K562 (cell line): ENCODE measurements around the gene PDIA5. TPM values are rescaled to one million over a fixed set of nuclear protein-coding genes. Genes with fewer than 3 reads are reported as not detected.
A peak's percentile ranks its signal among the peaks of the same experiment; 100 is the strongest.

ENCODE experiments used
- ATAC-seq: fragments of 200-7000 bp; cut with Tn5 transposase; 3 replicates; pipeline ENCODE4 v1.9.1; 2020; ENCODE audit warnings: moderate library complexity
- BruUV-seq: library from RNA; stranded (reverse); fragments of 400-500 nt; replicated peaks from 2 replicates; lab custom pipeline; 2021; lab: Mats Ljungman, UMichigan
- CTCF ChIA-PET: fragments of 300-600 bp; formaldehyde crosslinking; extraction: SDS; loops from one replicate; lab custom pipeline; 2021; ENCODE audit warnings: low intra/inter-chr PET ratio; lab: Yijun Ruan, JAX
- POLR2A ChIA-PET: fragments of 300-600, 350-650 bp; sonication (Branson Sonifier 250); formaldehyde crosslinking; extraction: SDS; loops from one replicate; lab custom pipeline; 2021; ENCODE audit warnings: antibody characterized with exemption, inconsistent platforms; lab: Yijun Ruan, JAX
- DNase-seq, 4 experiments: peaks; one replicate each; pipeline versions ENCODE4 v3.0.0 to v3.0.0-alpha.2; 2011 to 2018; ENCODE audit warnings: low spot score in 3 of 4, mixed read lengths in 3 of 4; ENCODE audit errors: extremely low read depth in 1 of 4
- FAIRE-seq: peaks from 2 replicates; lab custom pipeline; 2011; peaks lifted over from hg19 to GRCh38; lab: Jason Lieb, UNC
- H2AFZ ChIP-seq: 2 replicates; pipeline ENCODE4 v1.6.0; 2011; ENCODE audit warnings: low read depth, low read length, control low read depth, inconsistent platforms
- H3K27ac ChIP-seq: fragments of 200-600 bp; 3 replicates; pipeline ENCODE4 v1.8.0; 2011; ENCODE audit warnings: low read depth, mild to moderate bottlenecking, control low read depth, inconsistent platforms, low read length, moderate library complexity, mixed read lengths; ENCODE audit errors: extremely low read depth
- H3K27me3 ChIP-seq, 2 experiments: fragments of 300-600 bp in 1 of 2; 2 replicates in 1 of 2; 3 replicates in 1 of 2; pipeline versions ENCODE4 v1.6.0 to v1.8.0; 2011; ENCODE audit warnings: inconsistent platforms in 2 of 2, low read length in 2 of 2, mild to moderate bottlenecking in 1 of 2, mixed read lengths in 1 of 2, moderate library complexity in 1 of 2; ENCODE audit not compliant: control insufficient read depth in 2 of 2, insufficient read depth in 2 of 2
- H3K36me3 ChIP-seq: fragments of 300-600 bp; 3 replicates; pipeline ENCODE4 v1.8.0; 2011; ENCODE audit warnings: mild to moderate bottlenecking, low read length, inconsistent platforms; ENCODE audit not compliant: control insufficient read depth, insufficient read depth
- H3K4me1 ChIP-seq, 2 experiments: fragments of 200-600 bp in 1 of 2; replicated peaks in 1 of 2; 2 replicates in 1 of 2; 3 replicates in 1 of 2; pipeline versions ENCODE4 v1.5.1 to v1.8.0; 2011; ENCODE audit warnings: inconsistent platforms in 2 of 2, low read length in 2 of 2, mild to moderate bottlenecking in 1 of 2, mixed read lengths in 1 of 2, moderate library complexity in 1 of 2; ENCODE audit not compliant: control insufficient read depth in 2 of 2, insufficient read depth in 2 of 2
- H3K4me2 ChIP-seq: 2 replicates; pipeline ENCODE4 v1.6.1; 2011; ENCODE audit warnings: low read length, control low read depth, inconsistent platforms, mixed read lengths; ENCODE audit not compliant: insufficient read depth
- H3K4me3 ChIP-seq: fragments of 200-600 bp; sonication (generic), shearing (Covaris generic); 2 replicates; pipeline ENCODE4 v1.5.1; 2016; ENCODE audit warnings: control low read depth, inconsistent platforms
- H3K79me2 ChIP-seq: fragments of 200-600 bp; 3 replicates; pipeline ENCODE4 v1.8.0; 2011; ENCODE audit warnings: low read length, inconsistent platforms; ENCODE audit not compliant: control insufficient read depth, insufficient read depth
- H3K9ac ChIP-seq, 2 experiments: 2 replicates each; pipeline versions ENCODE4 v1.6.0 to v1.6.1; 2011; ENCODE audit warnings: low read depth in 2 of 2, low read length in 2 of 2, control low read depth in 1 of 2, inconsistent platforms in 1 of 2, mild to moderate bottlenecking in 1 of 2, mixed read lengths in 1 of 2; ENCODE audit not compliant: insufficient read depth in 1 of 2
- H3K9me1 ChIP-seq: one replicate; pipeline ENCODE4 v1.6.0; 2011; ENCODE audit warnings: inconsistent platforms, mild to moderate bottlenecking, low read length, moderate library complexity; ENCODE audit not compliant: control insufficient read depth, insufficient read depth
- H3K9me3 ChIP-seq: replicated peaks from 2 replicates; pipeline ENCODE4 v1.5.1; 2011; ENCODE audit warnings: low read depth, low read length, inconsistent platforms; ENCODE audit not compliant: control insufficient read depth, insufficient read depth
- H4K20me1 ChIP-seq: replicated peaks from 2 replicates; pipeline ENCODE4 v1.6.1; 2011; ENCODE audit warnings: low read length, inconsistent platforms, mixed read lengths; ENCODE audit not compliant: control insufficient read depth, insufficient read depth
- AFF4 ChIP-seq: sonication (generic); formaldehyde crosslinking; IDR thresholded peaks from 2 replicates; pipeline ENCODE4 v1.8.0; 2023; ENCODE audit warnings: mild to moderate bottlenecking, missing genetic modification reagents
- ASH1L ChIP-seq: fragments of 450-650 bp; IDR thresholded peaks from 2 replicates; pipeline ENCODE4 v1.6.1; 2018; ENCODE audit warnings: borderline replicate concordance, mild to moderate bottlenecking, low read depth; ENCODE audit not compliant: partially characterized antibody
- CC2D1A ChIP-seq: fragments of 450-650 bp; IDR thresholded peaks from 2 replicates; pipeline ENCODE4 v1.6.1; 2017; ENCODE audit warnings: mild to moderate bottlenecking
- FOSL1 ChIP-seq: fragments of 200-800 bp; sonication (Bioruptor generic); conservative IDR thresholded peaks from 2 replicates; pipeline ENCODE4 v1.6.1; 2016; ENCODE audit warnings: missing genetic modification characterization, missing compliant biosample characterization
- HSF4 ChIP-seq: fragments of 250-450 bp; sonication (Bioruptor Pico); IDR thresholded peaks from 2 replicates; pipeline ENCODE4 v2.1.2; 2022; ENCODE audit warnings: mild to moderate bottlenecking, moderate library complexity, borderline replicate concordance
- KAT2B ChIP-seq: IDR thresholded peaks from one replicate; pipeline ENCODE4 v1.6.1; 2012; ENCODE audit warnings: low read depth, mild to moderate bottlenecking, control low read depth, inconsistent platforms, low read length, moderate library complexity
- MCM2 ChIP-seq: fragments of 450-650 bp; IDR thresholded peaks from 2 replicates; pipeline ENCODE4 v1.6.1; 2017; ENCODE audit warnings: low read depth, mild to moderate bottlenecking
- MXI1 ChIP-seq: IDR thresholded peaks from 2 replicates; pipeline ENCODE4 v1.6.1; 2011; ENCODE audit warnings: low read depth, mild to moderate bottlenecking, improper control_type of control experiment, low read length
- NFE2 ChIP-seq: IDR thresholded peaks from 2 replicates; pipeline ENCODE4 v1.6.1; 2014; ENCODE audit warnings: antibody characterized with exemption, low read depth
- NR2F6 ChIP-seq: fragments of 450-650 bp; formaldehyde crosslinking; IDR thresholded peaks from 2 replicates; pipeline ENCODE4 v1.4.0; 2020; ENCODE audit warnings: mild to moderate bottlenecking
- RAD21 ChIP-seq, 2 experiments: fragments of 250-450 bp in 1 of 2; fragments of 450-650 bp in 1 of 2; sonication (Bioruptor Pico) in 1 of 2; formaldehyde crosslinking in 1 of 2; IDR thresholded peaks in 1 of 2; conservative IDR thresholded peaks in 1 of 2; 2 replicates each; pipeline versions ENCODE4 v1.4.0 to v1.8.0; 2020 to 2022; ENCODE audit warnings: mild to moderate bottlenecking in 2 of 2, moderate library complexity in 1 of 2
- RUNX1 ChIP-seq: sonication (generic); IDR thresholded peaks from 2 replicates; pipeline ENCODE4 v1.6.1; 2016; ENCODE audit warnings: antibody characterized with exemption, low read depth
- SMARCE1 ChIP-seq: fragments of 450-650 bp; IDR thresholded peaks from 2 replicates; pipeline ENCODE4 v1.7.1; 2016; ENCODE audit warnings: mild to moderate bottlenecking
- TAF7 ChIP-seq: fragments of 450-650 bp; IDR thresholded peaks from 2 replicates; pipeline ENCODE4 v1.6.1; 2016; ENCODE audit warnings: missing genetic modification characterization, missing compliant biosample characterization
- TOE1 ChIP-seq, 2 experiments: fragments of 450-650 bp in 1 of 2; sonication (generic) in 1 of 2; formaldehyde crosslinking in 1 of 2; IDR thresholded peaks; 2 replicates each; pipeline versions ENCODE4 v1.7.1 to v1.8.0; 2016 to 2022; ENCODE audit warnings: borderline replicate concordance in 2 of 2, mild to moderate bottlenecking in 2 of 2, antibody characterized with exemption in 1 of 2, inconsistent platforms in 1 of 2, low read depth in 1 of 2, missing genetic modification reagents in 1 of 2, moderate library complexity in 1 of 2
- ZNF316 ChIP-seq: fragments of 450-650 bp; IDR thresholded peaks from 2 replicates; pipeline ENCODE4 v1.6.1; 2016
- ZNF655 ChIP-seq: fragments of 250-450 bp; sonication (Bioruptor Pico); IDR thresholded peaks from 2 replicates; pipeline ENCODE4 v1.5.0; 2021
- WGBS: fragments of 100-300 bp; shearing (Covaris generic); methylation state at CpG from one replicate; pipeline ENCODE4 v1.1.6; 2016; ENCODE audit warnings: low coverage, mixed read lengths; ENCODE audit not compliant: insufficient coverage; ENCODE audit errors: missing lambda C conversion rate; 5-methylcytosine and 5-hydroxymethylcytosine counted together
- in situ Hi-C: fragments of 300-500 bp; cut with MboI; formaldehyde crosslinking; loops from 4 replicates; pipeline ENCODE4 v1.15.0; 2018; ENCODE audit warnings: inconsistent platforms, mixed read lengths
- intact Hi-C: fragments of 100-400 bp; cut with micrococcal nuclease; formaldehyde crosslinking; loops from 2 replicates; pipeline ENCODE4 v1.14.2; 2022
- polyA plus RNA-seq, 8 experiments: library from polyadenylated mRNA; depleted of rRNA in 4 of 8; stranded (reverse) in 5 of 8; unstranded in 3 of 8; fragments of >200 nt; fragmentation: Nextera tagmentation in 2 of 8; fragmentation: Illumina TruSeq in 1 of 8; extraction: Ambion mirVana in 2 of 8; extraction: Trizol in 1 of 8; gene quantifications; 2 replicates each; pipeline versions ENCODE4 v1.2.1 to v1.2.3, GENCODE V29; 2011 to 2014; ENCODE audit warnings: inconsistent platforms in 1 of 8, missing spikeins in 1 of 8
- total RNA-seq, 7 experiments: library from RNA; depleted of rRNA in 6 of 7; stranded (reverse); fragments of >200 nt in 6 of 7; fragmentation: Illumina TruSeq in 2 of 7; extraction: Trizol in 2 of 7; gene quantifications; 2 replicates each; pipeline versions ENCODE4 v1.2.1 to v1.2.3, GENCODE V29; 2011 to 2021; ENCODE audit warnings: low replicate concordance in 1 of 7

The PDIA5 gene
- total and polyA plus RNA-seq, 9 of the 15 experiments (the other 6 are each of a cell fraction or from before 2014, with no cell fraction given), result 3.4 to 31.8 (median 19.6) TPM

- no peak for TF ChIP-seq AFF4 (CRISPR knock-in tag)
- no peak for TF ChIP-seq NR2F6 (CRISPR knock-in tag)
- TF ChIP-seq RAD21 (CRISPR knock-in tag; conservative IDR thresholded peaks at IDR 0.05 in 1 of 2, IDR thresholded peaks at IDR 0.05 in 1 of 2), result peak; percentile 54 to 57
- TF ChIP-seq, all 486 proteins: peak for 4
Observed at GRCh38 chr3:123028233-123028828, 38.5 kb upstream of the PDIA5 start (continued).

GRCh38 chr3:123031051-123031450, 35.8 kb upstream of the PDIA5 start:
- FAIRE-seq, result no peak
- no TSS peak for BruUV-seq
- CTCF ChIA-PET, result no interaction called here
- Histone ChIP-seq H4K20me1 (no peaks in the 10 kb centered on the region), H3K36me3 (no peaks in the 10 kb centered on the region), H3K4me2 (no peak overlapping the region), H3K9me1 (no peaks in the 10 kb centered on the region), H3K79me2 (no peaks in the 10 kb centered on the region), H3K4me1 (peaks cover 5 to 20% of the 10 kb centered on the region in 2 experiments; a peak in 4 of 5 replicates), H2AFZ (no peak overlapping the region), H3K27me3 (peaks cover 12 to 32% of the 10 kb centered on the region in 2 experiments; a peak in 4 of 5 replicates), H3K9ac (no peak overlapping the region), H3K9me3 (no peaks in the 10 kb centered on the region), H3K27ac (no peak overlapping the region), H3K4me3 (no peak overlapping the region)
- in situ Hi-C loops, result no loop called here
- no peak for ATAC-seq
- WGBS, result 0% methylated on average over 4 of the region's 4 CpGs
- POLR2A ChIA-PET, result interaction anchor here (1.0 to 1.2 kb wide), 2 partner anchors 28 to 89 kb away, joined by 3 to 4 read pairs; no protein-coding TSS in a partner anchor
- intact Hi-C loops, result loop anchor here (10.0 kb wide), 1 partner anchor 234 kb away; no protein-coding TSS in a partner anchor
- DNase-seq, result no peak
- TF ChIP-seq RUNX1, result no peak
- no peak for TF ChIP-seq MCM2
- no peak for TF ChIP-seq SMARCE1
- TF ChIP-seq NFE2, result no peak
- TF ChIP-seq TOE1 (IDR thresholded peaks at IDR 0.05; ENCODE audit: borderline replicate concordance), result no peak
- TF ChIP-seq TOE1 (CRISPR knock-in tag; IDR thresholded peaks at IDR 0.05; ENCODE audit: borderline replicate concordance, low read depth), result no peak
- TF ChIP-seq HSF4, result no peak
- TF ChIP-seq FOSL1, result no peak
- TF ChIP-seq MXI1, result no peak
- no peak for TF ChIP-seq TAF7 (tag)
- no peak for TF ChIP-seq ZNF316
- TF ChIP-seq ZNF655, result no peak
- TF ChIP-seq ASH1L, result no peak
- TF ChIP-seq CC2D1A, result no peak
- no peak for TF ChIP-seq KAT2B
